Activated CD8-positive, alpha-beta T cell treated with anti-CD3 and anti-CD28 coated beads for 36 hours (primary cell): ENCODE data around the gene SPPL3. TPM values are rescaled to one million over a fixed set of nuclear protein-coding genes. Genes with fewer than 3 reads are reported as not detected.

Experiments
- ATAC-seq: fragments of 200-7000 bp; cut with Tn5 transposase; one replicate; pipeline ENCODE4 v1.10.0; 2021; ENCODE audit warnings: mild to moderate bottlenecking, moderate library complexity
- CTCF ChIA-PET: fragments of 350-600 bp; sonication (Branson Sonifier 250); formaldehyde crosslinking; loops from one replicate; lab custom pipeline; 2021; ENCODE audit warnings: antibody characterized with exemption; lab: Charles Lee
- POLR2A ChIA-PET: fragments of 350-600 bp; sonication (Branson Sonifier 250); formaldehyde crosslinking; loops from one replicate; lab custom pipeline; 2021; ENCODE audit warnings: antibody characterized with exemption; lab: Charles Lee
- DNase-seq: peaks from one replicate; pipeline ENCODE4 v3.0.0-alpha.2; 2020
- H3K27ac Mint-ChIP-seq: one replicate; pipeline ENCODE4 v1.8.0; 2021; ENCODE audit warnings: mild to moderate bottlenecking, mixed read lengths
- H3K27me3 Mint-ChIP-seq: one replicate; pipeline ENCODE4 v1.8.0; 2021; ENCODE audit warnings: mixed read lengths
- H3K36me3 Mint-ChIP-seq: one replicate; pipeline ENCODE4 v1.8.0; 2021; ENCODE audit warnings: low read depth, mixed read lengths
- H3K4me1 Mint-ChIP-seq: one replicate; pipeline ENCODE4 v1.8.0; 2021; ENCODE audit warnings: low read depth, mixed read lengths
- H3K4me3 Mint-ChIP-seq: one replicate; pipeline ENCODE4 v1.8.0; 2021; ENCODE audit warnings: mild to moderate bottlenecking, moderate library complexity, mixed read lengths
- H3K9me3 Mint-ChIP-seq: one replicate; pipeline ENCODE4 v1.8.0; 2021; ENCODE audit warnings: mixed read lengths
- intact Hi-C: fragments of 100-400 bp; cut with micrococcal nuclease; formaldehyde crosslinking; loops from one replicate; pipeline ENCODE4 v1.10.0; 2022
- total RNA-seq, 2 experiments: library from RNA; stranded (reverse); gene quantifications; one replicate each; pipeline ENCODE4 v1.2.3, GENCODE V29; 2021
- TF ChIP-seq, protein P1 (sequence below): fragments of 200-600 bp; IDR thresholded peaks from one replicate; pipeline ENCODE4 v1.8.0; 2022; ENCODE audit warnings: antibody characterized with exemption, mild to moderate bottlenecking

Gene SPPL3
- total RNA-seq, 2 experiments from 2014 or later, result 19.8 to 20.8 TPM

DNA sequence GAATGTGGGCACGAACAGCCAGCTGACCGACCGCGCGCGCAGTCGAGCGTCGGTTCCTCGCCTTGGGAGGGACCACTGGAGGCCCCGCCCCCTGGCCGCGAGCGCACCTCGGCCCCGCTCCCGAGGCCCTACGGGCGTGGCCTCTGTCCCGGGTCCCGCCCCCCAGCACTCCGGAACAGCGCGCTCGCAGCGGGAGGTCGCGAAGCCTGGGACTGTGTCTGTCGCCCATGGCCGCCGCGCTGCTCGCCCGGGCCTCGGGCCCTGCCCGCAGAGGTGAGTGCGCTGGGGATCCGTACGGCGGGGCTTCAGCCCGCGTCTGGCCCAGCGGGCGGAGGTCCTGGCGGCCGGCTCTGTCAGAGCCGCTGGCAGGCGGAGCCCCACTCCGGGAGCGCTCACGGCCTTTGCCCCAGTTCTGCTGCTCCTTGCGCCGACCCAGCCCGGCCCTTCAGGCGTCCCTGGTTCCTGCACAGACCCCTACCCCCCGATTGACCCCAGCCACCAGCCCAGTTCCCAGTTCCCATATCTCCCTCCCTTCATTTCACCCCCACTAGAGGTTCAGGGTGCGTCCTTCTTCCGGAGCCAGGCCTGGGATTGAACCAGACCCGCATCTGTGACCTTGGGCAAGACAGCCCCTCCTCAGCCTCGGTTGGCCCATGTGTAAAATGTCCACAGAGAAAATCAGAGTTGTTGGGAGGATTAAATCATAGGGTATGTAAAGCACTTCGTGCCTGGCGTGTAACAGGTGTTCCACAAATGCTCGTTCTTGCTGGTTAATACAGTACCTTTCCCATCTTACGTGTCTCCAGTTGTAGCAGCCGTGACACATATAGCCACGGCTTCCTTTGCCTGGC is 178.3 kb downstream of the SPPL3 start, which contains the start of gene ACADS:
ACADS (plus strand) TSS at position 168 of the 851 bp plus-strand sequence; CDS start at position 228, 60 bp downstream.
- ATAC-seq (peak; percentile 100), DNase-seq (peak; percentile 92)
- ChIA-PET CTCF (interaction anchor here (0.9 to 1.5 kb wide), 6 partner anchors 11 to 246 kb away, joined by 4 to 7 read pairs (median 4); no protein-coding TSS in a partner anchor), POLR2A (interaction anchor here (0.6 to 1.4 kb wide), 4 partner anchors 15 to 420 kb away, joined by 3 read pairs; partner anchors contain the start of gene UNC119B)
- intact Hi-C loops, result no loop called here
- peaks cover 19% of the 10 kb centered on the region for H3K36me3 Mint-ChIP-seq
- no peaks in the 10 kb centered on the region for H3K27me3 Mint-ChIP-seq
- peak within 1 kb of the TSS; percentile 68 for H3K27ac Mint-ChIP-seq
- peak within 1 kb of the TSS; percentile 88 for H3K4me3 Mint-ChIP-seq
- no peaks in the 10 kb centered on the region for H3K9me3 Mint-ChIP-seq
- TF ChIP-seq, protein P1, sequence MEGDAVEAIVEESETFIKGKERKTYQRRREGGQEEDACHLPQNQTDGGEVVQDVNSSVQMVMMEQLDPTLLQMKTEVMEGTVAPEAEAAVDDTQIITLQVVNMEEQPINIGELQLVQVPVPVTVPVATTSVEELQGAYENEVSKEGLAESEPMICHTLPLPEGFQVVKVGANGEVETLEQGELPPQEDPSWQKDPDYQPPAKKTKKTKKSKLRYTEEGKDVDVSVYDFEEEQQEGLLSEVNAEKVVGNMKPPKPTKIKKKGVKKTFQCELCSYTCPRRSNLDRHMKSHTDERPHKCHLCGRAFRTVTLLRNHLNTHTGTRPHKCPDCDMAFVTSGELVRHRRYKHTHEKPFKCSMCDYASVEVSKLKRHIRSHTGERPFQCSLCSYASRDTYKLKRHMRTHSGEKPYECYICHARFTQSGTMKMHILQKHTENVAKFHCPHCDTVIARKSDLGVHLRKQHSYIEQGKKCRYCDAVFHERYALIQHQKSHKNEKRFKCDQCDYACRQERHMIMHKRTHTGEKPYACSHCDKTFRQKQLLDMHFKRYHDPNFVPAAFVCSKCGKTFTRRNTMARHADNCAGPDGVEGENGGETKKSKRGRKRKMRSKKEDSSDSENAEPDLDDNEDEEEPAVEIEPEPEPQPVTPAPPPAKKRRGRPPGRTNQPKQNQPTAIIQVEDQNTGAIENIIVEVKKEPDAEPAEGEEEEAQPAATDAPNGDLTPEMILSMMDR, result no peak
- H3K4me1 Mint-ChIP-seq, result peaks cover 11% of the 10 kb centered on the region

DNA sequence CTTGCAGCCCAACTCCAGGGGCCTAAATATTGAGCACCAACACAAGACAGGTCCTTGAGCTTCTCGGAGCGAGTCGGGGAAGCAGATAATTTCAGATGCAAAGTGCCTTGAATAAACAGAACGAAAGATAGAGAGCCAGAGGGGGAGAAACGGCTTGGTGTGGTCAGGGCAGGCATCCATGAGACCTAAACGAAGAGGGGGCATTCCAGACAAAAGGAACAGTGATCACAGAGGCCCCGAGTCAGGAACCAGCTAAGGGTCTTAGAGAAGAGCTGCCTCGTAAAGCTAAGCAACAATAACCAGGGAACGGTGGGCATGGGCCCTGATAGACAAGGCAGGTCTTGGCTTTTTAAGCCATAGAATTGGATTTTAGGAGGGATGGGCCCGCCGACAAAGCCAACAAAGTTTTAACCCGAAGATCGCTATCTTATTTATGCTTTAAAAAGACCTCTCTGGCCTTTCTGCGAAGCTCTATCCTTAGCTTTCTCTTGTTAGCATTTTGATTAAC is 179.0 kb downstream of the SPPL3 start:
- DNase-seq, result no peak
- peaks cover 20% of the 10 kb centered on the region for H3K36me3 Mint-ChIP-seq
- H3K9me3 Mint-ChIP-seq, result no peaks in the 10 kb centered on the region
- H3K27ac Mint-ChIP-seq, result no peak overlapping the region
- intact Hi-C loops, result no loop called here
- no peak for ATAC-seq
- peaks cover 11% of the 10 kb centered on the region for H3K4me1 Mint-ChIP-seq
- CTCF ChIA-PET, result interaction anchor here (0.9 to 1.5 kb wide), 7 partner anchors 10 to 247 kb away, joined by 3 to 7 read pairs (median 4); no protein-coding TSS in a partner anchor
- TF ChIP-seq, protein P1, result no peak
- H3K4me3 Mint-ChIP-seq, result peak overlapping the region; percentile 88
- no peaks in the 10 kb centered on the region for H3K27me3 Mint-ChIP-seq
- POLR2A ChIA-PET, result interaction anchor here (0.6 to 1.4 kb wide), 2 partner anchors 14 to 247 kb away, joined by 3 read pairs; no protein-coding TSS in a partner anchor

- peak overlapping the region; percentile 88 for H3K4me3 Mint-ChIP-seq
- no peaks in the 10 kb centered on the region for H3K27me3 Mint-ChIP-seq
- ATAC-seq (no peak), DNase-seq (no peak)
- H3K36me3 Mint-ChIP-seq, result peaks cover 24% of the 10 kb centered on the region
- no peaks in the 10 kb centered on the region for H3K9me3 Mint-ChIP-seq
- no peak overlapping the region for H3K27ac Mint-ChIP-seq
- TF ChIP-seq, protein P1, result no peak
- POLR2A ChIA-PET, result interaction anchor here (0.6 to 1.4 kb wide), 2 partner anchors 14 to 247 kb away, joined by 3 read pairs; no protein-coding TSS in a partner anchor
- CTCF ChIA-PET, result interaction anchor here (0.9 to 1.5 kb wide), 7 partner anchors 10 to 247 kb away, joined by 3 to 7 read pairs (median 4); no protein-coding TSS in a partner anchor
- intact Hi-C loops, result no loop called here
- H3K4me1 Mint-ChIP-seq, result peaks cover 11% of the 10 kb centered on the region
Observed at GRCh38 chr12:120724720-120725119, 179.4 kb downstream of the SPPL3 start.

- TF ChIP-seq, protein P1, result no peak
Observed at GRCh38 chr12:120722784-120723183, 181.4 kb downstream of the SPPL3 start.

More at GRCh38 chr12:120722784-120723183, 181.4 kb downstream of the SPPL3 start:
- Mint-ChIP-seq H3K27ac (no peak overlapping the region), H3K27me3 (no peaks in the 10 kb centered on the region), H3K36me3 (peaks cover 31% of the 10 kb centered on the region), H3K9me3 (no peaks in the 10 kb centered on the region), H3K4me1 (peaks cover 19% of the 10 kb centered on the region), H3K4me3 (no peak overlapping the region)
- POLR2A ChIA-PET, result no interaction called here
- ATAC-seq (no peak), DNase-seq (no peak)
- CTCF ChIA-PET, result interaction anchor here (1.1 kb wide), 1 partner anchor 76 kb away, joined by 3 read pairs; no protein-coding TSS in a partner anchor
- intact Hi-C loops, result no loop called here
